HG03571 (cell line): Measurements from ENCODE around the gene TSC1.

ENCODE experiments used
- ATAC-seq: cut with Tn5 transposase; IDR thresholded peaks from one replicate; pipeline ENCODE4 v1.9.1; 2021; ENCODE audit not compliant: unreplicated experiment

TSC1 gene

GRCh38 chr9:132939169-132939568 lies 5.2 kb downstream of the TSC1 start:
- ATAC-seq, result no peak

- no peak for ATAC-seq
Observed at GRCh38 chr9:132937463-132937901, 6.9 kb downstream of the TSC1 start.

GRCh38 chr9:132935026-132935425 lies 9.4 kb downstream of the TSC1 start:
- ATAC-seq, result no peak

- ATAC-seq, result no peak
Observed at GRCh38 chr9:132931178-132931735, 13.2 kb downstream of the TSC1 start.

GRCh38 chr9:132927704-132928103 lies 16.7 kb downstream of the TSC1 start:
- no peak for ATAC-seq

- no peak for ATAC-seq
Observed at GRCh38 chr9:132923346-132923902, 21.0 kb downstream of the TSC1 start.

GRCh38 chr9:132919614-132920268 lies 24.7 kb downstream of the TSC1 start:
- ATAC-seq, result no peak

- no peak for ATAC-seq
Observed at GRCh38 chr9:132914924-132915323, 29.5 kb downstream of the TSC1 start.

- no peak for ATAC-seq
Observed at GRCh38 chr9:132912131-132912530, 32.3 kb downstream of the TSC1 start.

- ATAC-seq, result no peak
Observed at GRCh38 chr9:132910376-132910775, 34.0 kb downstream of the TSC1 start.

GRCh38 chr9:132909311-132909710 lies 35.1 kb downstream of the TSC1 start:
- ATAC-seq, result no peak

- ATAC-seq, result no peak
Observed at GRCh38 chr9:132908635-132909034, 35.8 kb downstream of the TSC1 start.

- ATAC-seq, result no peak
Observed at GRCh38 chr9:132905726-132906125, 38.7 kb downstream of the TSC1 start.

- no peak for ATAC-seq
Observed at GRCh38 chr9:132903574-132904492, 40.6 kb downstream of the TSC1 start.

- ATAC-seq, result no peak
Observed at GRCh38 chr9:132901858-132902831, 42.3 kb downstream of the TSC1 start.

- ATAC-seq, result no peak
Observed at GRCh38 chr9:132898051-132898450, 46.4 kb downstream of the TSC1 start.

- no peak for ATAC-seq
Observed at GRCh38 chr9:132896906-132897305, 47.5 kb downstream of the TSC1 start.

- ATAC-seq, result no peak
Observed at GRCh38 chr9:132896264-132896663, 48.2 kb downstream of the TSC1 start.

GRCh38 chr9:132894862-132895835 lies 49.3 kb downstream of the TSC1 start:
- ATAC-seq, result no peak
